ENCODE data around the gene FGGY.

Gene FGGY

DNA sequence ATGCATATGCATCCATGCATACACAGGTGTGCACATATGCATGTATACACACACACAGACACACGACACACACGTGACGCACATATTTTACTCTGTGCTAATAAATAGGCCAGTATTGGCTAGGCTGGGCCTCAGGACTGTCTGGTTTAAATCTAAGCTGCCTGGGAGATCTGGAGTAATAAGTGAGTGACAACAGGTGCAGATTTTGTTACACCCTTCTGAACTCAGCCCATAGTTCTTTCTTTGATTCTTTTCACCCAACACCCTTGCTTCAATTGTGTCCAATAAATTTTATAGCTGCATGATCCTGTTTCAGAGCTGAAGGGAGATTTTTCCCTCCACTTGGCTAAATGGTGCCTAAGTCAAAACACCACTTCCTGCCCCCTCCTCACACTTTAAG, 132.8 kb downstream of the FGGY start:
- Mint-ChIP-seq H3K27ac (no peak overlapping the region), H3K36me3 (peaks cover 5% of the 10 kb centered on the region), H3K9me3 (ENCODE audit: low read depth) (no peaks in the 10 kb centered on the region), H3K4me1 (ENCODE audit: low read depth) (no peaks in the 10 kb centered on the region), H3K27me3 (no peaks in the 10 kb centered on the region), H3K4me3 (no peak overlapping the region)

GRCh38 chr1:59431566-59432294, 134.8 kb downstream of the FGGY start:
- no peaks in the 10 kb centered on the region for H3K27me3 Mint-ChIP-seq
- peaks cover 7% of the 10 kb centered on the region for H3K36me3 Mint-ChIP-seq
- no peak overlapping the region for H3K27ac Mint-ChIP-seq
- no peak overlapping the region for H3K4me3 Mint-ChIP-seq
- H3K9me3 Mint-ChIP-seq (ENCODE audit: low read depth) = no peaks in the 10 kb centered on the region
- H3K4me1 Mint-ChIP-seq (ENCODE audit: low read depth) = no peaks in the 10 kb centered on the region

DNA sequence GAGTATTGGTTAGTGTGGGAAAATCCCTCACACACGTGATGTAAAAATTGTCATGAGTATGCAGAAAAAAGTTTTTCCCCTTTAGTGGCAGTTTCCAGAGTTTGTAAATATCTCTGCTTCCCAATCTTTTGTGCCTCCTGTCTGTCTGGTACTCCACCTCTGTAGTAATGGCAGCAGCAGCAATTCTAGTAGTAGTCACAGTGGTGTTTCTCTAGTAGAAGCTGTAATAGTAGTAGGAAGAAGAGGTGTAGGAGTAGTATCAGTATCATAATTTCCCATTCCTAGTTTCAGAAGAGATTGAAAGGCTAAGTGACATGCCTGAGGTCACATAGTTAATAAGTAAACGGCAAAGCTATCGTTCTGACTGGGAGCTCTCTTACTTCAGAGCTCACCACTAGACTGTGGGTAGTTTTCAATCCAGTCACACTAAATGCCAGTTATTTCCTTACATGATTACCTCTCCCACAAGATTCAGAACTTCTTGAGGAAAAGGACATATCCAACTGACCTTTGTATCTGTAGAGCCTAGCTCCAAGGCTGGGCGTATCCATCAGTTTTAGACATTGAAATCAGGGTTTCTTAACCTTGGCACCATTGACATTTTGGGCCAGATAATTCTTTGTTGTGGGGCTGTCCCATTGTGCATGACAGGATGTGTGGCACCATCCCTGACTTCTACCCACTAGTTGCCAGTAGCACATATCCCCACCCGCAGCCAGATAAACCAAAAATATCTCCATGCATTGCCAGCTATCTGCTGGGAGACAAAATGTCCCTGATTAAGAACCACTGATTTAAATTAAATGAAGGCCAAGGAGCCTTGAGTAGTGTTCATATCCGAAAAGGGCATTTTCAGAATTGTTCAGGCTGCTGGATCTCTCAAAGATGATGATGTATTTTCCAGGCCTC, 135.9 kb downstream of the FGGY start:
- Mint-ChIP-seq H3K9me3 (ENCODE audit: low read depth) (no peaks in the 10 kb centered on the region), H3K4me3 (no peak overlapping the region), H3K27me3 (no peaks in the 10 kb centered on the region), H3K4me1 (ENCODE audit: low read depth) (no peaks in the 10 kb centered on the region), H3K36me3 (peaks cover 5% of the 10 kb centered on the region), H3K27ac (no peak overlapping the region)

DNA sequence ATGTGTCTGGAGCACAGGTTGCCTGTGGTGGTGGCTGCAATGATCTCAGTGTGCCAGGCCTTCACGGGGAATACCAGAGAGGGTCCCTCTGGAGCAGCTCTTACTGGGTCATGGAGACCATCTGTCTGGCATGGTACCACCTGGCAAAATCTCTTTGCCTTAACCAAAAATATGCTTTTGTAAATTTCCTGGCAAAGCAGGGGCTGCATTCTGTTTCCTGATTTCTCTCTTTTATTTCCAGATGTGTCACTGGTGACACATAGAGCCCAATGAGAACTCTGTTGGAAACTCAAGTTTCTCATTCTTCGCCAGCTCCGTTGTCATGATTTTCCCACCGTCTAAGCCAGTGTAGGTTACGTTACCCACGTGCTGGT, 136.5 kb downstream of the FGGY start:
- Mint-ChIP-seq H3K9me3 (ENCODE audit: low read depth) (no peaks in the 10 kb centered on the region), H3K27me3 (no peaks in the 10 kb centered on the region), H3K36me3 (peaks cover 2% of the 10 kb centered on the region), H3K4me3 (no peak overlapping the region), H3K4me1 (ENCODE audit: low read depth) (no peaks in the 10 kb centered on the region), H3K27ac (no peak overlapping the region)

DNA sequence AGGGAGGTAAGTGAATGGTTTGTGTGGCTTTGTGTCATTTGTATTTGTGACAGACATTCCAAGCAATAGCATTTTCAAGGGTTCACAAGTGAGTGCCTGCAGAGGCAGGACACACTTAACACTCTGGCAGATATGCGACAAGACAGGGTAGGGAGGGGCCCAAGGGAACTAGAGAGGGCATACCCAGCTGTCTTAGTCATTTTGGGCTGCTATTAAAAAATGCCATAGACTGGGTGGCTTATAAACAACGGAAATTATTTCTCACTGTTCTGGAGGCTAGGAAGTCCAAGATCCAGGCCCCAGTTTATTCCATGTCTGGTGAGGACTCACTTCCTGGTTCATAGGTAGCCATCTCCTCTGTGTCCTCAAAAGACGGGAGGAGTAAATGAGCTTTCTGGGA, 137.4 kb downstream of the FGGY start:
- no peaks in the 10 kb centered on the region for H3K4me1 Mint-ChIP-seq (ENCODE audit: low read depth)
- no peak overlapping the region for H3K27ac Mint-ChIP-seq
- no peaks in the 10 kb centered on the region for H3K27me3 Mint-ChIP-seq
- H3K4me3 Mint-ChIP-seq = no peak overlapping the region
- H3K36me3 Mint-ChIP-seq = peaks cover 3% of the 10 kb centered on the region
- no peaks in the 10 kb centered on the region for H3K9me3 Mint-ChIP-seq (ENCODE audit: low read depth)

DNA sequence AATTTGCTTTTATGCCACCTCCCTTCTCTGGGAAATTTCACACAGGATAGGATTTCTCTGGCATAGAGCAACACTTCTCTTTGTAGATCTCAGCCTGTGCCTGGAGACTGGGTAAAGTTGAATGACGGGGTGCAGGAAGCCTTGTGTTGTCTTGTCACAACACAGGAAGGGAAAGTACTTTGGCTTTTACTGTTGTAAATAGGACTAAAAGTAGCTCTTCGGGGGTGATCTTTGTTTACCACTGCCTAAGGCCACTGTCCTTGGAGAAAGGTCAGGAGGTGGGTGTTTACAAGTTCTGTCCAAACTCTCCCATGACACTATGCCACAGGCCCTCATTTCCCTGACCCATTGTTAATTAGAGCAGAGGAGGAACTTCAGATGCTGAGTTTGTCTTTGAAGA, 139.7 kb downstream of the FGGY start:
- Mint-ChIP-seq H3K4me3 (no peak overlapping the region), H3K9me3 (ENCODE audit: low read depth) (no peaks in the 10 kb centered on the region), H3K27ac (no peak overlapping the region), H3K36me3 (peaks cover 5% of the 10 kb centered on the region), H3K4me1 (ENCODE audit: low read depth) (no peaks in the 10 kb centered on the region), H3K27me3 (no peaks in the 10 kb centered on the region)

- H3K36me3 Mint-ChIP-seq = peaks cover 5% of the 10 kb centered on the region
- H3K9me3 Mint-ChIP-seq (ENCODE audit: low read depth) = no peaks in the 10 kb centered on the region
- no peaks in the 10 kb centered on the region for H3K4me1 Mint-ChIP-seq (ENCODE audit: low read depth)
- no peak overlapping the region for H3K27ac Mint-ChIP-seq
- H3K27me3 Mint-ChIP-seq = no peaks in the 10 kb centered on the region
- H3K4me3 Mint-ChIP-seq = no peak overlapping the region
Observed at GRCh38 chr1:59438058-59438560, 141.2 kb downstream of the FGGY start.

GRCh38 chr1:59442492-59442891, 145.6 kb downstream of the FGGY start:
- Mint-ChIP-seq H3K27me3 (no peaks in the 10 kb centered on the region), H3K9me3 (ENCODE audit: low read depth) (no peaks in the 10 kb centered on the region), H3K4me1 (ENCODE audit: low read depth) (no peaks in the 10 kb centered on the region), H3K4me3 (no peak overlapping the region), H3K36me3 (peaks cover 3% of the 10 kb centered on the region), H3K27ac (no peak overlapping the region)

DNA sequence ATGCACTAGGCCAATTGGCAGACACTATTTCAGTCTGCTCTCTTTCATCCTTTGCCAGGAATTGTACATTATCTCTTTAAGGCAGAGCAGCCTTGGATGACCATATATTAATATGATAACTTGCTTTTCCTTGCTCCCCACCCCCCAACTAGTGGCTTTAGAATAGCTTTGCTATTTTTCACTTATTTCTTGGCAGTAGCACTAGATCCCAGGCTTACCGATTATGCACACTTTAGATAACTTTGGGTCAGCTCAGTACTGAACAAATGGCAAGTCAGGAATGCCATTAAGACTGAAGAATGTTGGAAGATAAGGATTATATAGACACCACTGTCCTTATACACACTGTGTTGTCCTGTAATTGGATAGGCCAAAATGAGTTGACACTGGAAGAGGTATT, 146.4 kb downstream of the FGGY start:
- Mint-ChIP-seq H3K36me3 (peaks cover 8% of the 10 kb centered on the region), H3K4me3 (no peak overlapping the region), H3K27me3 (no peaks in the 10 kb centered on the region), H3K9me3 (ENCODE audit: low read depth) (no peaks in the 10 kb centered on the region), H3K27ac (no peak overlapping the region), H3K4me1 (ENCODE audit: low read depth) (no peaks in the 10 kb centered on the region)

DNA sequence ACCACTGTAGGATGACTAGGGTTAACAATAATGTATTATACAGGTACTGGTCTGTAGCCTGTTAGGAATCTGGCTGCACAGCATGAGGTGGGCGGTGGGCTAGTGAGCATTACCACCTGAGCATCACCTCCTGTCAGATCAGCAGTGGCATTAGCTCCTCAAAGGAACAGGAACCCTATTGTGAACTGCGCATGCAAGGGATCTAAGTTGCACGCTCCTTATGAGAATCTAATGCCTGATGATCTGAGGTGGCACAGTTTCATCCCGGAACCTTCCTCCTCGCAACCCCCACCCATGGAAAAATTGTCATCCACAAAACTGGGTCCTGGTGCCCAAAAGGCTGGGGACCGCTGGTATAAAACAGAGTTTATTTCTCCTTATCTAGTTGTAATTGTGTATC, 147.6 kb downstream of the FGGY start:
- H3K4me1 Mint-ChIP-seq (ENCODE audit: low read depth) = no peaks in the 10 kb centered on the region
- H3K36me3 Mint-ChIP-seq = peaks cover 5% of the 10 kb centered on the region
- no peaks in the 10 kb centered on the region for H3K27me3 Mint-ChIP-seq
- H3K9me3 Mint-ChIP-seq (ENCODE audit: low read depth) = no peaks in the 10 kb centered on the region
- H3K4me3 Mint-ChIP-seq = no peak overlapping the region
- H3K27ac Mint-ChIP-seq = no peak overlapping the region

DNA sequence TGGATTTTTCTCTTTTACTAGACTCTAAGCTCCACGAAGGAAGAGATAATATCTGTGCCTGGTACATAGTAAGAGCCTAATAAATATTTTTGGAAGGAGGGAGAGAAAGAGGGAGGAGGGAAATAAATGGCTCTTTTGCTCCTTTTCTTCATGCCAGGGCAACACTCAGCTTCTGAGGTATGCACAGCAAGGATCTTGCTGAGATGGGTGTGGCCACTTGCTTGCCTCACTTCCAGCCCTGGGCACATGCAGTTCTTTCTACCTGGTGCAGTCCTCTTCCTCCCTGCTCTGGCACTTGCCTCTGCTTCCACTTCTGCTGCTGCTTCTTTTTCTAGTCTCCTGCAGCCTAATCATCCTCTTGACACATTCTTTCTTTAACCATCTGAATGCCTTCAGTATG, 148.1 kb downstream of the FGGY start:
- H3K27me3 Mint-ChIP-seq = no peaks in the 10 kb centered on the region
- H3K27ac Mint-ChIP-seq = no peak overlapping the region
- peaks cover 5% of the 10 kb centered on the region for H3K36me3 Mint-ChIP-seq
- H3K4me1 Mint-ChIP-seq (ENCODE audit: low read depth) = no peaks in the 10 kb centered on the region
- H3K4me3 Mint-ChIP-seq = no peak overlapping the region
- H3K9me3 Mint-ChIP-seq (ENCODE audit: low read depth) = no peaks in the 10 kb centered on the region

DNA sequence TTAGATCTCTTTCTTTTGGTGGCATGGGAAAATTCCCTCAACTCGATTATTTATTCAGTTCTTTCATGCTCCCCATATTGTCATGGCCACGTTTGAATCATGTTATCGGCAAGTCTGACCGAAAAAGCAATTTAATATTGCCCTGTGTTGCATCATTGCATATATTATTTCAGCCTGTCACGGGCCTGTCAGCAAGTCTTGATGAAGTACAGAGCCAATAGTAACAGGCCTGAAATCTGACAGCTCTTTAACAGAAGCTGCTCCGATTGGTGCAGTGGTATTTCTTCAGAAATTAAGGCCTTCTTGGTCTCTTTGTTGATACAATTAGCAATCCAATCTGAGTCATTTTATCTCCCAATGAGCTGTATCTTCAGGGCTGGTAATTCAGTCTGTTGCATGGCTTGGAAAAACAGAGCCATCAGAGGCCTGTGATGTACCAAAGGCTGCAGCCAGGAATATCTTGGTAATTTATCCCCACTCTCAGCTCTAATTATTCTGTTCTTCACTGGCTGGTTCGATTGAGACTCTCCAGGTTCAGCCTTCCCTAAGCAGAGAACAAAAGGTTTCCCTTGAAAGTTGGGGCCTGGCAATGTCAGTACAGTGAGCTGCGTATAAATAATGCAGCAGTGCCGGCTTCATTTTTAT, 149.5 kb downstream of the FGGY start:
- no peaks in the 10 kb centered on the region for H3K9me3 Mint-ChIP-seq (ENCODE audit: low read depth)
- H3K27ac Mint-ChIP-seq = no peak overlapping the region
- no peaks in the 10 kb centered on the region for H3K27me3 Mint-ChIP-seq
- H3K36me3 Mint-ChIP-seq = peaks cover 5% of the 10 kb centered on the region
- H3K4me3 Mint-ChIP-seq = no peak overlapping the region
- H3K4me1 Mint-ChIP-seq (ENCODE audit: low read depth) = no peaks in the 10 kb centered on the region

GRCh38 chr1:59452026-59452425, 155.1 kb downstream of the FGGY start:
- H3K27me3 Mint-ChIP-seq = no peaks in the 10 kb centered on the region

DNA sequence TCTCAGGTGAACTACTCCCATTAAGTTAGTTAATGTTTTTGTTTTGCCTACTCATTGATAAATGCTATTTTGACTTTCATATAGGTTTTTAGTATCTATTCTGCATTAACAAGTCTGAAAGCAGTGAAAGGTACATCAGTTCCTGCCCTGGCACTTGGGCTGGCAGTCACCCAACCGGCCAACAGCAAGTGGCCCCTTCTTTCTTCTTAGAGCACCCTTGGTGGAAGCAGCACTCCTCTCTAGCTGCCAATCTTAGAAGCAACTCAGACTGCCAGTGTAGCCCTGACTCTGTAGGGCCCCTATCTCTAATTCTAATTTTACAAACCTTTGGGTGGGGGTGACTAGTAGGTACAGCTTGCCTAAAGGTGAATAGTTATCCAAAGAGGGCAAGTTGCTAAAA, 155.7 kb downstream of the FGGY start:
- Mint-ChIP-seq H3K27ac (no peak overlapping the region), H3K27me3 (no peaks in the 10 kb centered on the region), H3K9me3 (ENCODE audit: low read depth) (no peaks in the 10 kb centered on the region), H3K4me3 (no peak overlapping the region), H3K4me1 (ENCODE audit: low read depth) (no peaks in the 10 kb centered on the region), H3K36me3 (peaks cover 11% of the 10 kb centered on the region)

More at GRCh38 chr1:59452026-59452425, 155.1 kb downstream of the FGGY start:
- no peak overlapping the region for H3K4me3 Mint-ChIP-seq
- H3K4me1 Mint-ChIP-seq (ENCODE audit: low read depth) = no peaks in the 10 kb centered on the region
- no peak overlapping the region for H3K27ac Mint-ChIP-seq
- peaks cover 11% of the 10 kb centered on the region for H3K36me3 Mint-ChIP-seq
- no peaks in the 10 kb centered on the region for H3K9me3 Mint-ChIP-seq (ENCODE audit: low read depth)

Measured in activated naive CD8-positive, alpha-beta T cell (primary cell).